HL-60/S4 (cell line): ENCODE results near the gene MSMB.
"Not testable (repeated sequence)": the region's sequence is repeated elsewhere in the genome, so short reads cannot be mapped to it uniquely, and the experiment has no call there.

ENCODE experiments used
- in situ Hi-C: fragments of 300-500 bp; cut with MboI; formaldehyde crosslinking; loops from 2 replicates; pipeline ENCODE4 v1.14.3; 2022; ENCODE audit warnings: low sequenced_read_pairs

MSMB gene, protein sequence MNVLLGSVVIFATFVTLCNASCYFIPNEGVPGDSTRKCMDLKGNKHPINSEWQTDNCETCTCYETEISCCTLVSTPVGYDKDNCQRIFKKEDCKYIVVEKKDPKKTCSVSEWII

DNA sequence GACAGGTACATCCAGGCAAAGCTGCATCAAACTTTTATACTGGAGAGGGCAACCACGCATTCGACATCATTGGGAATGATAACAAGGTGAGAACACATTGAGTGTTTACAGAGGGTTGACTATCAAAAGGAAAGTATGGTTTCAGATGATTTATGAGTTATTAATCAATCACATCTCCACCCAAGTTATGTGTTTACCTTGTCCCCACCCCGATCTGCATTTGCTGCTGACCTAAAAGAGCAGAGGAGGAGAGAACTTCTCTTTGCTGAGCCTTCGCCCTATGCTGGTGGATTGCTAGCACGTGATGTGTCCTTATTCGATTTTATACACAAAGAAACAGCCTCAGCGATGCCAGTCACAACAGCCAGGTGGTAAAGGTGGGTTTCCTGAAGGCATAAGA, at the start of gene MSMB:
TSS of gene MSMB (minus strand) at position 9 of the 400 bp plus-strand sequence. CDS start 32 bp downstream, outside the sequence.
- in situ Hi-C loops: loop anchor here (25.0 kb wide), 1 partner anchor 166 kb away; no protein-coding TSS in a partner anchor

DNA sequence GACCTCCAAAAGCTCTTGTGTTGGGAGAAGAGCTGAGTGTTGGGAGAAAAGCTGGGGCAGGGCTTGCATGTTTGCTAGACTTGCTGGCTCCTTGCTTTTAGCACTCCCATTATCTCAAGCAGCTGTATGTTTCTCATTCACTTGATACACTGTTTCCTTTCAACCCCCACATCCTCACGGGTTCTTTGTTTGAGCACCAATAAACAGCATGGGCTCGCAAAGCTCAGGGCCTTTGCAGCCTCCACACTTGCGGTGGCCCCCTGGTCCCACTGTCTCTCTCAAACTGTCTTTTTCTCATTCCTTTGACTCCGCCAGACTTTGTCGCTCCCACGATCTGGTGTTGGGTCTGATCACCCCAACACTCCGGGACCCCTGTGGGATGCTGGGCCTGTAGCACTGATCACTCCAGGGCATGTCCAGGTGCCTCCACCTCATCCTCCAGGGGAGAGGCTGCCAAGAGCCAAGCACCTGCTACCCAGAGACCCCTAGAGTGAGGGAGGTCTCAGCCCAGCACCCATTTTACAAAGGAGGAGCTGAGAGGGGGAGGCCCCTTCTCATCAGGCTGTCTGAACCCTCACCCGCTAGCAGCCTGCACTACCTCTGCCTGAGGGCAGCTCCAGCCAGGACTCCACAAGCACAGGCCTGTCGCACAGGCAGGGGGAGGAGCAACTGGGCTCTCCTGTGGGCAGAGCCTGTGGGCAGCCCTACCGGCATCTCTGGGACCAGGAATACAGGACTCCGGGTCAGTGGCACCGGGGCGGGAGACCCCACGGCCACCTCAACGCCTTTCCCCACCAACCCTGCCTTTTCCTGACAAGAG, 49.1 kb upstream of the MSMB start:
- in situ Hi-C loops: no loop called here

DNA sequence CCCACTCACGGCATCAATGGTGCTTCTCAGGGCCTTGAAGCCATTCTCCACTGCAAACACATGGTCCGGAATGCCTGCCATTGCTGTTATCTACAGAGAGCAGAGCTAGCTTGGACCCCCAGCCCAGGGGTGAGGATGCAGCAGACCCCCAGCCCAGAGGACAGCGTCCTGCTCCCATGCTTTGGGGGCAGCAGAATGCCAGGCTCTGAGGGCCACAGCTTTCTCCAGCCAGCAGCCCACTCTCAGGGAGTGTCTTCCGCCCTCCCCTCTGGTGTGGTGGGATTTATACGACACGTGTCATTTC, 48.1 kb upstream of the MSMB start:
- in situ Hi-C loops: no loop called here

DNA sequence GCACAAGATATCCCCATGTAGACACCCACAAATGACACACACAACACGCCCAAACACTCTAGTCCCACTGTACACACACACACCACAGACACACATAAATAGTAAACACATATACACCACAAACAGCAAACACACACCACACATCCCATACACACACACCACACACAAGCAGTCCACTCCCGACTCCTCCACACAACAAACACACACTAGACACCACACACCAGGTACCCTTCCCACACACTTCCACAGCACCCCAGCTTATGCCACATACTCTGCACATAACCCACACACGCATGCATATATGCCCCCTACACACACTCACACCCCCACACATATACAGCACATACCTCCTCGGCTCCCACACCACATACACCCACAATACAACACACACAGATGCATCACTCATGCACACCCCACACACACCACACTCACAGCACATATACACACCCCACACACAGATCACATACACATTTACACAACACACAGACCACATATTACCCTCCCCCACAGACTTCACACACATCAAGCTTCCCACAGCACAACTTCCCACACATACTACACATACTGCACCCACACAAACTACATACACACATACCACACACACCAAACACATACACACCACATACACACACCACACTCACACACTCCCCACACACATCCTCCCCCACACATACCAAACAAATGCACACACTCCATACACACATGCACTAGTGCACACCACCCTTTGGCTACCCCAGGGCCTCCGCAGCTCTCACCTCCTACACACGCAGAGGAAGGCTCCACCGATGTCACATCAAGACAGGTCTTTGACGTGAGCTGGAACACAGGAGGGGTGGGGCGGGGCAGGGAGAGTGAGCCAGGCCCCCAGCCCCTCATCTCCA, 47.5 kb upstream of the MSMB start:
- in situ Hi-C loops: not testable (repeated sequence)

DNA sequence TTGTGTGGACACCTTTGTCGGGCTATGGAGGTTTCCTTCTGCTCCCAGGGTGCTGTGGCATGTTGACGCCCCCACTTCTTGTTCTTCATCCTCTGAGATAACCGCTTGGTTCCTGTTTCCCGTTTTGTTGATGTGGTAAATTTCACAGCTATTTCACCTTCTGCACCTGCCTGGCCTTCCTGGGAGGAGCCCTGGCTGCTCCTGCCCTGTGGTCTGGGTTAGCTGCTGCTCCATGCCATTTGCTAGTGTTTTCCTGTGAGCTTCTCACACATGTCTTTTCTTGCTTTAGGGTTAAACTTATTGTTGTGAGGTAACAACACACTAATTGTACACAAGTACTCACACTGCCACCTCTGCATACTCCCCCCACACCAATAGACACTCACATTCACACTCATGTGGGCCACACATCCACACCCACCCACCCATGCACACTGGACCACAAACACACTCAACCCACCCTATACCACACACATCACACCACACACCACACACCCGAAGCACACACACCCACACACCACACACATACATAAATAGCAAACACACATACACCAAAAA, 46.5 kb upstream of the MSMB start:
- in situ Hi-C loops: no loop called here

DNA sequence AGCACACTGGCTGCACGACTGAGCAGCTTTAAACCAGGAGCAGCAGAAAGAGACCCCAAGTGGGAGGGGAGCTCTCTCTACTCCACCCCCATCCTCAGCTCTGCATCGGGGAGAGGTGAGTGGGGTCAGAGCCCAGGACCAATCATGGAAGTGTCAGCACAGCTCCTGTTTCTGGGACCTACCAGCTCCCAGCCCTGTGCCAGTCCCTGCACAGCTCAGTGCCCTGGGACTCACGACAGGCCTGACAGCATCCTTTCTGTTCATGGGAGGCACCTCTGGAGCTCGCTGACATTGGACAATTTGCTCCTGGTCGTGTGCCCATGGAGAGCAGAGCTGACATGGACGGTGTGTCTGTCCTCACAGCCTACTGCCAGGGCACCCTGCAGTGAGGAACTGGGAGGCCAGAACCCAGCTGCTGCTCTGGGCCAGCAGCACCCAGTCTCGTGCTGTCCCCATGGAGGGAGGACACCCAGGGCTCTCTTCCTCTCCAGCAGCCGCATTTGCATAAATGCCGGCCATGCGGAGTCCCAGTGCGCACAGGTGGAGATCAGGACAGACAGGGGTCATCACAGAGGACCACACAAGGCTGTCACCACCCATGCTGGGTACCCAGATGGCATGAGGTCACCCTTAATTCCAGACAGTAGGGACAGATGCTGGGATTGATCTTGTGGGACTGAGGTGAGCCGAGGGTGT, 45.9 kb upstream of the MSMB start:
- in situ Hi-C loops: no loop called here

DNA sequence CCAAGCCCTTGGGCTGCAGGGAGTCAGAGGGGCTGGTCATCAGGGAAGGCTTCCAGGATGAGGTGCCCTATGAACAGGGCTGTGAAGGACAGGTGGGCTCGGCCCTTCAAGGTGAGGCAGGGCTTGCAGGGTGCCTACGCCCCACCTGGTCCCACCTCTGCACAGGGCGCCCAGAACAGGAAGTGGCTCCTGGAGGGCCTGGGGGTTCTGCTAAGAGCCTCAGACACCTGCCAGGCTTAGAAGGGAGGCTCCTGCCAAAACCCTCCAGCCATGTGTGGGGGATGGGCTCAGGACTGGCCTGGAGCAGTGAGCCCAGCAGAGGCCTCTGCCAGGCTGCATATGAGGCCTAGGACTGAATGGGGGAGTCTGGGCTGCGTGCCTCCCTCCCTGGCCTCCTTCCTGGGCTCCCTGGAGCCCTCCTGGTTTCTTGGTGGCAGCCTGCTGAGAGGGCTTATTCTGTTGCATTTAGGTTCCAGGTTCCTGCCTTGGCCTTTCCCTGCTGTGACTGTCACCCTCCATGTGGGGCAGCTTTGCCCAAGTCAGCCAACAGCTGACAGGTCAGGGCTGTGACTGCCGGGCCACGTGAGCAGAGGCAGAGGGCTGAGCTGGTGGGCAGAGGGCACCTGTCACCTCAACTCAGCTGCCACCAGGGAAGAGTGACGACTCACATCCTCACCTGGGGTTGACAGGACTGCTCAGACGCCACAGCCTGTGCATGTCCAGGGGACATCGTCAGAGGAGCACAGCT, 45.2 kb upstream of the MSMB start:
- in situ Hi-C loops: no loop called here

DNA sequence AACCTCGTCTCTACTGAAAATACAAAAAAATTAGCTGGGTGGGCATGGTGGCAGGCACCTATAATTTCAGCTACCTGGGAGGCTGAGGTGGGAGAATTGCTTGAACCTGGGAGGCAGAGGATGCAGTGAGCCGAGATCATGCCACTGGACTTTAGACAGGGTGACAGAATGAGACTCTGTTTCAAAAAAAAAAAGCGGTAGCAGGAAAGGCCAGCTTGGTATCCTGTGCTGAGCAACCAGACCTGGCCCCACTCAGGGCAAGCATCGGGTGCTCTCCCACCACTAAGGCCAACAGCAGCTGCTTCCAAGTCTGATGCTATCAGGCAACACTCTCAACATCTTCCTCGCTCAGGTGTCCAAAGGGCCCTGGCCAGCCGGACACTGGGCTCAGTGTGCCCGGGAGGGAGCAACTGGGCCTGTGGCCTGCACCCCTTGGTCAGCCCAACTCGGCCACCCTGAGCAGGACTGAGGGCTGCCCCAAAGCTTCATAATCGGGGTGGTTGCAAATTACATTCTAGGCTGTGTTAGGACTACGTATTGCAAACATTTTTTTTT, 44.3 kb upstream of the MSMB start:
- in situ Hi-C loops: no loop called here

DNA sequence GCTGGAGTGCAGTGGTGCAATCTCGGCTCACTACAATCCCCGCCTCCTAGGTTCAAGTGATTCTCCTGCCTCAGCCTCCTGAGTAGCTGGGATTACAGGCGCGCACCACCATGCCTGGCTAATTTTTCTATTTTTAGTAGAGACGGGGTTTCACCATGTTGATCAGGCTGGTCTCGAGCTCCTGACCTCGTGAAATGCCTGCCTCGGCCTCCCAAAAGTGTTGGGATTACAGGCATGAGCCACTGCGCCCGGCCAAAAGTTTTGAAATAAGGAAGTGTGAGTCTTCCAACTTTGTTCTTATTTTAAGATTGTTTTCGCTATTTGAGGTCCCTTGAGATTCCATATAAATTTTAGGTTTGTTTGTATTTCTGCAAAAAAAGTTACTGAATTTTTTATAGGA, 41.3 kb upstream of the MSMB start:
- in situ Hi-C loops: not testable (repeated sequence)

DNA sequence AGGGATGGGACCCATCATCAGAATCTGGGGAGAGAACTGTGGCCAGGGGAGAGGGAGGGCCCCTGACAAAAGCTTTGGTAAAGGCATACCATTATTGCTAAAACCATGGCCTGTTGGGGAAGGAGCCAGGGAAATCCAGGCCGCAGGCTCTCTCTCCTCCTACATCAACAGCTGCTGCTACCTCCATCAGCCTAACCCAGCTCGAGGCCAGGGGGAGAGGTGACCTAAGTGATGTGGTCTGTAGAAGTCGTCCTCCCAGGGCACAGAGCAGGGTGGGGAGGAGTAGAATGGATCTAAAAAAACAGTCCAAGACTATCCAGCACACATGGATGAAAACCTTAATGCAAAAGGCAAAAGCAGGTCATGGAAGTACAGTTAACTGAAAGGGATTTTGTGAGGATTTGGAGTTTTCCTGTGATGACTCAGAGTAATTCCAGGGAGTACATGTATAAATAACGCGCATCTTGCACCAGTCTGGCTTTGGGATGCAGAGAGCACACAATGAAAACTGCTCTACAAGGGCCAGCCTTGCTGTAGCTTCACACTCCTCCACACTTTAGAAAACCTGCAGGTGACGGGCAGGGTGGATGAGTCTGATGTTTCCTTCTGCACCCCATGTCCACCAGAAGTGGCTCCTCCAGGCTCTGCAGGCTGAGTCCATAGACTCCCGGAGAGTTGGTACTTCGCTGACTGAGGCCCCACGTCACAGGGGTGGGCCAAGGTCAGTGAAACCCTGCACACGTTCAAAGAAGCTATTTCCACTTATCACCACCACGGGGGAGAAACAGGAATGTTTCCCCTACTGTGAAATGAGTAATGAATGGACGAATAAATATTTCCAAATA, 38.5 kb upstream of the MSMB start:
- in situ Hi-C loops: no loop called here

DNA sequence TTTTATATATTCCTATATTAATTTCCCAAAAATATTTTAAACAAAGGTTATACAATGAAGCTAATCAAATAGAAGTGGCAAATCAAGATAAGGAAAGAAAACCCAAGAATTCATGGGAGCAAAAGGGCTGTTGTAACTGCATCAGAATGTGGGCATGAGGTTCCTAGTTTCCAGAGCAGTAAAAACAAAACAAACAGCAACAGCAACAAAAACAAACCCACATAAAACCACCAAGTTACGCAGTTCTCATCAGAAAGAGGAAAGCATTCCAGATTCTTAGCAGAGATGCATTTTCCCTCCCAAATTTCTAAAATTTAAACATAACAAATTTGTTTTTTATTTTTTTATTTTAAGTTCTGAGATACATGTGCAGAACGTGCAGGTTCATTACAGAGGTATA, 34.8 kb upstream of the MSMB start:
- in situ Hi-C loops: no loop called here

DNA sequence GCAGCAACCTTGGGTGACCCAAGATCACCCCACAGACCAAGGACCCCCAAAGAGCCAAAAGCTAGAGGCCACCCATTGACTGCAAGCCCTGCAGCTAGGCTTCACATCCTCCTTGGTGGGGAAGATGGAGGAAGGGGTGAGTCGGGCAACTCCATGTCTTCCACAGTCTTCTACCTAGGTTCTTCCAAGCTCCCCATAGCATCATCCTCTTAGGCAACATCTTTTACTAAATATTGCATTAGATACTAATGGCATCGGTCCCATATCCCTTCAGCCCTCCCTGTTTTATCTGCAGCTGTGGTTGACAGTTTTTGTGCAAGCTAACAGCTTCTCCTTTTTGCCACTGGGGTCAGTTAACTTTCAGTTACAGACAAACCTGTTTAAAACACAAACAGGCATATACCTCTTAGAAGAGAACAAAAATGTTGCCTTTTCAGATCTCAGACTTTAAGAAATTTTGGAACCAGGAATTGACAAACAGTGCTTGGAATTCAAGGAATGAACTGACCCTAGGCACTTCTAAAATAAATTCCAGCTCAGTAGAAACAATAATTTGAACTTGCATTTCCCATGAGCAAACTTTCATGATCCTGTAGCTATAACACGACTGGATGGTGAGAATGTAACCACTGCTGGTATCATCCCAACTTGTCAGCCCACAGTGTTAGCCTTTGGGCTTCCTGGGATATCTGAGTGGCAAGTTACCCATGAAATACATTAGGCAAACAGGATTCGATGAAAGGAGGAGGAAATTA, 33.9 kb upstream of the MSMB start:
- in situ Hi-C loops: no loop called here

DNA sequence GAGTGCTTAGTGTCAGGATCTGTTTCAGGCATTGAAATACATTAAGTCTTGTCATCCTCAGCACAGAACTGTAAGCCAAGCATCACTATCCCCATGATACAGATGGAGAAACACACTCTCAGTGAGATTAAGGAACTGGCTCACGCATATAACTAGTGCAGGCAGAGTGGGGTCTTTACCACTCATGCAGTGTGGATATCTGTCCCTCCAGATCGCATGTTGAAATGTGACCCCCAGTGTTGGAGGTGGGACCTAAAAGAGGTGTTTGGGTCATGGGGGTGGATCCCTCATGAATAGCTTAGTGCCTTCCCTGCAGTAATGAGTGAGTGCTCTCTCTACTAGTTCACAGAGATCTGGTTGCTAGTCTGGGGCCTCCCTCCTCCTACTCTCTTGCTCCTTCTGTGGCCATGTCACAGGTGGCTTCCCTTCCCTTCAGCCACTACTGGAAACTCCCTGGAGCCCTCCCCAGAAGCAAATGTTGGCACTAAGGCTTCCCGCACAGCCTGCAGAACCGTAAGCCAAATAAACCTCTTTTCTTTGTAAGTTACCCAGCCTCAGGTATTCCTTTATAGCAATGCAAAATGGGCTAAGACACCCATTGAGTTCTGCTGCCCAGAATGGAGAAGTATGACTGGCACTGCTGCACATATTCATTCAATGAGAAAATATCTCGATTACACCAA, 31.8 kb upstream of the MSMB start:
- in situ Hi-C loops: no loop called here

DNA sequence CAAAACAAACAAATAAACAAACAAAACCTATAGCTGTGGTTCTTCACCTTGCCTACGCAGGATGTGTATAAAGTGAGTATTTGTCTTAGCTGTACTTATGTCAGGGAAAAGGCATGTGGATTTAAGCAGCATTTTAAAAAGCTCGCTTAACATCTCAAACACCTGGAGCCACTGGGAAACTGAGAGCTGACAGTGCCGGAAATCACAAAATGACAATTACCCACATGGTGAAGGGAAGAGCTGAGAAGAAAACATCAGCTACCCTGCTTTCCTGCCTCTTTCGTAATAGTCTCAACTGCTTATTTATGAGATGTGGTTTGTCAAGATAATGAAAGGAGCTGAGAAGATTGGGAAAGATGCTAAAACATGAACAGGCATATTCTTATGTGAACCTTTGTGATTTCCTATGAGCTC, 31.1 kb upstream of the MSMB start:
- in situ Hi-C loops: no loop called here

DNA sequence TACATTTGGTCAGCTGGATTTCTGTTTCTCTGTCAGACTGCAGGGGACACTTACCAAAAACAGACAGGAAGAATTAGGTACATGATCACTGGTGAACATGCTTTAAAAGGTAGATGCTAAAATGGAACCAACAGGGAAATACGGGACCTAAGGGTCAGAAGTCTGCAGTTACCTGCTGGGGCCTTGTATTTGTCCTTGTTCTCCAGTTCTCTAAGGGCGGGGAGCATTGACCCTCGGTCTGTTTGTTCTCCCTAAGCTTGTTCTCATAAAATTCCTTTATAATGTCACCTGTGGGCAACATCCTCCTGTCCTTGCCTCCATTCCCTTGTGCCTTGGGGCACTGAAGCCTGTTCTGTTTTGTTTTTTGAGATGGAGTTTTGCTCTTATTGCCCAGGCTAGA, 29.8 kb upstream of the MSMB start:
- in situ Hi-C loops: no loop called here

DNA sequence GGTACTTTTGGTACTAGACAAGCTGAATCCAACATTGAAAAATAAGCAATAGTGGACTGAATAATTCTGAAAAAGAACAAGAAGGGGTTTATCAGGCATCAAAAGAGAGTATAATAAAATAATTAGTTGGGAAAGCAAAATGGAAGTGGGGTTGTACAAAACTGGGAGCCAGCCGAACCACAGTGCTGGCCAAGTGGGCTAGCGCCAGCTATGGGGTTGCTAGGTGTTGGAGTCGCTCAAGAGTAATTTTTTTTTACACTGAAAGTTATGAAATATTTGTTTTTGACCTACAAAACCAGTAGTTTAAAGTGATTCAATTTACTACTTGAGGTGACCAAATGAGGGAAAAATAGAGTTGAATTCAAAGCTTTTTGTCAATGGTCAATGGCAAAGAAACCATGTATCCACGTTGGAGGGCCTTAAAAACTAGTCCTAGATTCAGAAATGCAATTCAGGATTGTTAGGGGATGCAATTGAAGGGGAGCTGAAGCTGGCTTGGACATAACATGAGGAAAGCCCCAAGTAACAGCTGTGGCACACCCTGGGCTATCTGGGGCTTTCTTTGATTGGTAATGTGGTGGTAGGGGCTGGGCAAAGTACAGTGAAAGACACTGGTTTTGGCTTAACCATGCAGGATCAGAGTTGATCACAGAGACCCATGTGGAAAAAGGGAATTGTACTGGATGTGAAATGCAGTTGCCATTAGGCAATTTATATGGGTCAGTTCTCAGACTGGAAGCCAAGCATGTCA, 28.3 kb upstream of the MSMB start:
- in situ Hi-C loops: no loop called here

DNA sequence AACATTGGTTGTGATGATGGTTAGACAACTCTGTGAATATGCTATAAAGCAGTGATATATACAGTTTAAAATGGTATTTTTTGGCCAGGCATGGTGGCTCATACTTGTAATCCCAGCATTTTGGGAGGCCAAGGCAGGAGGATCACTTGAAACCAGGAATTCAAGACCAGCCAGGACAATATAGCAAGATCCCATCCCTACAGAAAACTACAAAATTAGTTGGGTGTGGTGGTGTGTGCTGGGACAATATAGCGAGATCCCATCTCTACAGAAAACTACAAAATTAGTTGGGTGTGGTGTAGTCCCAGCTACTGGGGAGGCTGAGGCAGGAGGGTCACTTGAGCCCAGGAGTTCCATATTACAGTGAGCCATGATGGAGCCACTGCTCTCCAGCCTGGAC, 27.5 kb upstream of the MSMB start:
- in situ Hi-C loops: no loop called here
